GM19455 (cell line): Measurements from ENCODE around the gene JTB.
"Not testable (repeated sequence)": the region's sequence is repeated elsewhere in the genome, so short reads cannot be mapped to it uniquely, and the experiment has no call there.

Experiments
- ATAC-seq: cut with Tn5 transposase; IDR thresholded peaks from one replicate; pipeline ENCODE4 v1.9.1; 2021; ENCODE audit not compliant: unreplicated experiment

JTB gene

GRCh38 chr1:153979091-153979490, 1.6 kb upstream of the JTB start:
- ATAC-seq: not testable (repeated sequence)

- ATAC-seq: no peak
Observed at GRCh38 chr1:153978274-153978909, 918 bp upstream of the JTB start.

GRCh38 chr1:153976819-153977249, 640 bp downstream of the JTB start:
- no peak for ATAC-seq

- ATAC-seq: no peak
Observed at GRCh38 chr1:153973525-153973924, 3.9 kb downstream of the JTB start.

GRCh38 chr1:153973071-153973470, 4.4 kb downstream of the JTB start:
- ATAC-seq: no peak

GRCh38 chr1:153970346-153970745, 7.1 kb downstream of the JTB start:
- no peak for ATAC-seq

GRCh38 chr1:153968972-153969371, 8.5 kb downstream of the JTB start:
- ATAC-seq: no peak

GRCh38 chr1:153968408-153968807, 9.1 kb downstream of the JTB start:
- no peak for ATAC-seq

- no peak for ATAC-seq
Observed at GRCh38 chr1:153968000-153968363, 9.5 kb downstream of the JTB start.

- peak; percentile 73 for ATAC-seq
Observed at GRCh38 chr1:153967107-153967999, 10.1 kb downstream of the JTB start, which contains the start of gene CREB3L4. Gene CREB3L4, plus strand, starts transcription at chr1:153967902. Its CDS starts 624 bp downstream, at chr1:153968526.

- ATAC-seq: no peak
Observed at GRCh38 chr1:153963850-153964331, 13.6 kb downstream of the JTB start.

GRCh38 chr1:153963030-153963849, 14.2 kb downstream of the JTB start, which contains the start of gene SLC39A1:
Gene SLC39A1, minus strand, starts transcription at chr1:153963537. Its CDS starts 822 bp downstream, at chr1:153962715.
- peak; percentile 46 for ATAC-seq

GRCh38 chr1:153962088-153963029, 15.1 kb downstream of the JTB start:
- no peak for ATAC-seq

GRCh38 chr1:153961421-153961820, 16.1 kb downstream of the JTB start:
- ATAC-seq: no peak

- no peak for ATAC-seq
Observed at GRCh38 chr1:153960206-153960605, 17.3 kb downstream of the JTB start.

GRCh38 chr1:153959454-153959853, 18.0 kb downstream of the JTB start:
- no peak for ATAC-seq

- no peak for ATAC-seq
Observed at GRCh38 chr1:153958961-153959260, 18.6 kb downstream of the JTB start.

GRCh38 chr1:153958111-153958960, 19.1 kb downstream of the JTB start, which contains the start of gene CRTC2:
Gene CRTC2, minus strand, starts transcription at chr1:153958612. Its CDS starts 115 bp downstream, at chr1:153958497.
- peak; percentile 69 for ATAC-seq

GRCh38 chr1:153957744-153958110, 19.7 kb downstream of the JTB start:
- peak; percentile 7 for ATAC-seq
